Immature natural killer cell (primary cell): ENCODE measurements around the gene SERF1B. TPM values are rescaled to one million over a fixed set of nuclear protein-coding genes. Genes with fewer than 3 reads are reported as not detected.

Source experiments
- polyA plus RNA-seq, 3 donors: library from polyadenylated mRNA; unstranded; fragments of 300-500 nt; fragmentation: Illumina TruSeq; gene quantifications; one replicate each; pipeline ENCODE4 v1.2.3, GENCODE V29; 2021

SERF1B gene
- polyA plus RNA-seq, 3 donors from 2014 or later, result 36.6 to 53.7 (median 41.4) TPM

Other genes with a start within 250 kb of the SERF1B start
- gene SMN2, start 24.4 kb downstream of the SERF1B start, polyA plus RNA-seq, result 10 to 100 TPM; 32.8 to 43.7 (median 40.6) TPM